EH (cell line): ENCODE measurements around the gene PTGR3.
A peak's percentile ranks its signal among the peaks of the same experiment; 100 is the strongest.
"Not testable (repeated sequence)": the region's sequence is repeated elsewhere in the genome, so short reads cannot be mapped to it uniquely, and the experiment has no call there.

Source experiments
- DNase-seq: peaks from one replicate; pipeline ENCODE4 v3.0.0-alpha.2; 2015; ENCODE audit warnings: low read depth

The PTGR3 gene

DNA sequence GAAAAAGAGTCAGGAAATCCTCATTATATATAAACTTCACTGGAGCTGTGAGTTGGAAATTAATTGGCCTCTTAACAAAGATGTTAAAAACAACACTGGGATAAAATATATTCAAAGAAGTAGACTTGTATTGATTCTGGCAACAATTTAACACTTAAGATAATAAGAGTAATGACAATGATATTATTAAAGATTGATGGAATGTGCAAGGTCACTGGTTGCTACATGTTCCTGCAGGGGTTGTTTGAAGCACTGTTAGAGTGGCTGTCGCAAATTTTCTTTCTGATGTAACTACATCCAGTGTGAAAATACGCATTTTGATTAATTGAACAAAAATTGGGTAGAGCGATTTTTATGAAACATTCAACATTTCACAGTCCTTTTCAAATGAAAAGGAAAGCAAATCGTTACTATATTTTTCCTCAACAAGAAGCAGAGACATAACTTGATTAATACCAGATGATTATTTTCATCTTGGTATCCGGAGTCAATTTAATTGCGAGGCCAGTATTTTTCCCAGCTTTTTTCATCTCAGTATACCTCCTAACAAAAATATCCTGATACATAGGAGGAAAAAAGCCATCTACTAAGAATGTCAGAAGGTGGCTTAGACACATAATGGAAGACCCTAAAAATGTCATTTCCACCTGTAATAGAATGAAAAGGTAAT is 6.1 kb downstream of the PTGR3 start:
- DNase-seq: peak; percentile 51

DNA sequence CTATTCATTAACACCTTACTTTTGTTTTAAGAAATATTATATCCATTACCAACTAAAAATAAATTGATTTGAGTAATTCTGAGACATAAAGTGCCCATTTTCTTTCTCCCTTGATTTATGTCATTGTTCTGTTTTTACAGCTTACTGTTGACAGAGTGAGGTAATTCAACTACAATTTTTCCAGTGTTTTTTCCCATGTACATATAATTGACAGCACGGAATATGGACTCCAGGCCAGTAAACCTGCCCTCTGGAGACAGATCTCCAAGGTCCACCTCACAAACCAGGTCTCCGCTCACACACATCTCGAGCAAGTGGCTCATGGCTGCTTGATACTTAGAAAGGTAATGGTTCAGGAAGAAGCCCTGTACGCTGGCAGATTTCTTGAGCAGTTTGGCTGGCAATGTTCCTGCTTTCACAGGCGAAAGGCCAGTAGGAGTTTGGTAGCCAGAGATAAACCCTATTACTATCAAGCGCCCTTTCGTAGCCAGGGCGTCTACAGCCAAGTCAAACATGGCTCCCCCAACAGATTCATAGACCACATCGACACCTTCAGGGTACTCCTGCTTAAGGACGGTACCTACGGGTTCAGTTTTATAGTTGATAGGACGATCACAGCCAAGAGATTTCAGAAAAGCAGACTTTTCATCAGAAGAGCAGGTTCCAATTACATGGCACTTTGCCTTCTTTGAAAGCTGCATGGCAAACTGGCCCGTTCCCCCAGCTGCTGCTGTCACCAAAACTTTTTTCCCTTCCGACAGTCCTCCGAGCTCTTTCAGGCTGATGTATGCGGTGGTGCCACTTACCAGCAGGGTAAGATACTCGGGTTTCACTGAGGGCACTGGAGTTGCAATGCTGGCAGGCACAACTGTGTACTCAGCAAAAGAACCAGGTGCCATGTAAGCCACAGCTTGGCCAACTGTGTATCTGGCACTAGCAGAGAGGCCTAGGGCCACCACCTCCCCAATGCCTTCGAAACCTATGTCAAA is 7.4 kb downstream of the PTGR3 start:
- DNase-seq: peak; percentile 48

DNA sequence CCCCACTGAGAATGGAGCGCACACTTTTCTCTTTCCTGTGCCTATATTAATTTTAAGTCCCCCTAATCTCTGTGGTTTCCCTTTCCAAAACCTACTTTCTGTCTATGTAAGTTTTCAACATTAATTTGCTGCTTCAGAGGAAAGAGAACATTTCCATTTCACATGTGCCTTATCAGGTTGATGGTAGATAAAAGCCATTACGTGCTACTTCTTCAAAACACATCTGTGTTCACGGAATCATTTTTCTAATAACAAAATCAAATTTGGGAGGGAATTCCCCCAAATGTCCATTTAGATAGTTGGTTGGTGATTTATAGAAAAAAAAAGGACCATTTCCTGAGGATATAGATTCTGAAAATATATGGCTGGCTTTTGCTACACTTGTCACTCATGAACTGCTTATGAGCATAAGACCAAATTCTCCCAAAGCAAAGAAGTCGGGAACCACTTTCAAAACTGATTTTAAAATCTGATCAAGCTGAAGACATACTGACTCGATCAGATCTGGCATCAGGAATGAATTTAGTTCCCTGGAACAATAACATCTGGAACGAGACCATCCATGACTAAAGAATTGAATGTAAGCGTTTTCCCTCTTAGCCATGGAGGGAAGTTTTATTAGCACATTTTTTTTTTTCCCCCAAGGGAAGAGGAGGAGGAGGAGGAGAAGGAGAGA is 8.2 kb downstream of the PTGR3 start:
- peak; percentile 59 for DNase-seq

DNA sequence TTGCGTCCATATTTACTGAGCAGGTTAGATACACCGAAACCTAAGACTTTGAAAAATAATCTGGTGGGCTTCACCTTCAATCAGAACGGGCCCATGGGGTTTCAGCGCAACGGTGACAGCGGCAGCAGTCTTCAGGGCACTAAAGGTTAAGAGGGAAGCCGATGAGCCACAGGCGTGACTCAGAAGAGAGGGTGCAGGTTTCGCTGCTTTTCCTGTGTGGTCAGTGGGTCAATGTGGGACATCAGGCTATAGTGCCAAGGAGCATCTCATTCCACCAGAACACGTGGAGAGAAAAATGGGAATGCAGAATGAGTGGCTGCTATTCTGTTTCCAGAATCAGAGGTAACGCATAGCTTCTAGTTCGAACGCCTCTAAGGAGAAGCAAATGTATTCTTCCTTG is 8.9 kb downstream of the PTGR3 start:
- peak; percentile 82 for DNase-seq

DNA sequence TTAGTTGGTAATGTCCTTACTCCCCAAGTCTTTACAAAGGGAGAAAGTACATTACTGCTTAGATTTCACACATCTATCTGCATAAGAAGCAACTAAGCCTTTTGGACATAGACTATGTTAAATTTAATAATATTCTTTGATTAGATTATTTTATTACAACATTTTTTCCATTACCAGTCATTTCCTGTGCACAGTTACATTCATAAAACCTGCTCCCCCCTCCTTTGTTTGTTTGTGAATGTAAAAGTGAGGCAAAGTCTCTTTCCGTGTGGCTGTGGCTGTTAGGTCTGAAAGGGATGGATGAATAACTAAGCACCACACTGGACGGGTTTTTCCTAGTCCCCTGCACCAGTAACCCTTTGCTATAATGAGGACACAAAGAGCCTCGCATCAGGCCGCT is 9.6 kb downstream of the PTGR3 start:
- peak; percentile 50 for DNase-seq

DNA sequence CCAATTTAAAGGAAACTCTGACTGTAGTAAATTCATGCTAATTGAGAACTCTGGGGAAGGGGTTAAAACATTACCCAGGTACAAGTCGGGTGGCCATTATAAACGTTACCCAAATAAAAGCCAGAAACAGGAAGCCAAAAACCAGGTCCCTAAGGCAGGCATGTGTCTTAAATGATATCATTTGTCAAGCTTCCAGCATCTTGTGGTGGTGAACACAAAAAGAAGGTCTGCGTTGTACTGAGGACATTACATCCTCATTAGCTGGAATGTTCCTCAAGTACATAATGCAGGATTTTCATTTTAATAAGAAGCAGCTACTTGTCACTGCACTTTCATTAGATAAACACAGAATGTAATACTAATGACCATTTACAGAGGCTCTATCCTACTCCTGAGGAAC is 10.9 kb downstream of the PTGR3 start:
- peak; percentile 78 for DNase-seq

DNA sequence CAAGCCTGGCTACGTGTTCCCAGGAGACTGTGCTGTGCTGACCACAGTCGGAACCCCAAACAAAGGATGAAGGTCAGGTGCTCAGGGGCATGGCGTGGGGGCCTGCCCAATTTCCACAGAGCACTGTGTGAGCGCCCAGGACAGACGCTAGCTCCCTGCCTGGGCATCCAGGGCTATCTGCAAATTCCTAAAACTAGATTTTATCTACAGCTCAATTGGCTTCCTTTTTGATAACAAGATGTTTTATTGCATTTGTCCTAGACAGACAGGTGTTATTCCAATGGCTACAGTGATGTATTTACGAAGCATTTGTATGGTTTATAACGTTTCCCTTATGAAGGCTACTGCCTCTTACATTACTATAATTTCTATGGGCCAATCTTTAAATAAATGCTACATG is 16.0 kb downstream of the PTGR3 start:
- no peak for DNase-seq

DNA sequence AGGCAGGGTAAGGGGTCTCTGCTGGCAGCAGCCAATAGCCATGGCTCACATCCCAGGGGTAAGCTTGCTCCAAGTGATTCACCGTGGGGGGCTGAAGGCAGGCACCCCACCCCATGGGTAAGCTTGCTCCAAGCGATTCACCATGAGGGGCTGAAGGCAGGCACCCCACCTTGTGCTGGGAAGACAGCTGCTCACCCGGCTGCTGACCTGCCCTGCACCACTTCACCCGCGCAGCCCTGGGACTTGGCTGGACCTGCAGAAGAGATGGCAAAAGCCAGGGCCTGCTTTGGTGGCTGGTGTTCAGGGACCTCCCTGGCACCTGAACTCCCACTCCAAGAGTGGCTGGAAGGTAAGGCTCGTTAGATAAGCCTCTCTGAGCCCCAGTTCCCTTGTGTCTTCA is 19.2 kb downstream of the PTGR3 start:
- DNase-seq: no peak

DNA sequence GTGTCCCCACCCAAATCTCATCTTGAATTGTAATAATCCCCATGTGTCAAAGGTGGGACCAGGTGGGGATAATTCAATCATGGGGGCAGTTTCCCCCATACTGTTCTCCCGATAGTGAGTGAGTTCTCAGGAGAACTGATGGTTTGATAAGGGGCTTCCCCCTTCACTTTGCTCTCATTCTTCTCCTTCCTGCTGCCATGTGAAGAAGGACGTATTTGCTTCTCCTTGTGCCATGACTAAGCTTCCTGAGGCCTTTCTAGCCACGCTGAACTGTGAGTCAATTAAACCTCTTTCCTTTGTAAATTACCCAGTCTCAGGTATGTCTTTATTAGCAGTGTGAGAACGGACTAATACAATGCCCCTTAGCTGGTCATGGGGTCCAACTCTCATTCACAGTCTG is 21.2 kb downstream of the PTGR3 start:
- DNase-seq: not testable (repeated sequence)

DNA sequence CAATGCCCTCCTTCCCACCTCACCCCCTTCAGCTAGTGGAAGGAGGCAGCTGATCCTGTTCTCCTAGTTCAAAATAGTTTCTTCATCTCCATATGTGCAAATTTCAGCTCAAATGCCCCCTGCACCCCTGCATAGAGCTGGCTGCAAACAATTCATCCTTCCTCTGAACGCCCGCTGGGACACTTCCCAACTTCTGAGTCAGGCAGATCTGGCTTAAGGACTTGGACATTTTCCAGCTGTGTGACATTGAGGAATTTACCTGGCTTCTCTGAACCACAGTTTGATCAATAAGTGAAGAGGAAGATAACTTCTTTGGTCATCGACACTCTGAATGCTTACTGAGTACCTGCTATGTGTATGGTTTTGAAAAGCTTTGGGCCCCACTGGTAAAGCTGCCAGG is 23.5 kb downstream of the PTGR3 start:
- no peak for DNase-seq

DNA sequence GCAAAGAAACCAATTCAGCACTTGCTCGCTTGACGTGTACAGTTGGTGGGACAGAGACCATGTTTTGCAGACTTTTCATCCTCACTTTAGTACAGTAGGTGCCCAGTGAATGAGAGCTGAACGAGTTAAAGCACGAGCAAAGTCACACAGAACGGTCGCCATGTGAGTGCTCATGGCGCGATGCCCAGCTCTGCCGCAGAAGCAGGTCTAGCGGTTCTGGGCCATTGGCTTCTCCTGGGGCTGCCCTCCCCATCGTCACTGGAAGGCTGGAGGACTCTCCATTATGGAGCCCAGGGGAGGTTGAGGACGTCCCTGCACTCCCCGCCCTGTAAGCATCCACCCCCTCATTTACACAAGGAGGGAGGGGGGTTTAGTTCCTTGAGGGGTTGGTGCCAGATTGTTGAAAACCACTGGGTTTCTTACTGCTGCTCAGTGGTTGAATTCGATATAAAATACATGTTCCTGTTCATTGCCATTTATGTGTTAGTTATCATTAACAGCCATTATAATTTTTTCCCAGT is 24.9 kb downstream of the PTGR3 start:
- no peak for DNase-seq

DNA sequence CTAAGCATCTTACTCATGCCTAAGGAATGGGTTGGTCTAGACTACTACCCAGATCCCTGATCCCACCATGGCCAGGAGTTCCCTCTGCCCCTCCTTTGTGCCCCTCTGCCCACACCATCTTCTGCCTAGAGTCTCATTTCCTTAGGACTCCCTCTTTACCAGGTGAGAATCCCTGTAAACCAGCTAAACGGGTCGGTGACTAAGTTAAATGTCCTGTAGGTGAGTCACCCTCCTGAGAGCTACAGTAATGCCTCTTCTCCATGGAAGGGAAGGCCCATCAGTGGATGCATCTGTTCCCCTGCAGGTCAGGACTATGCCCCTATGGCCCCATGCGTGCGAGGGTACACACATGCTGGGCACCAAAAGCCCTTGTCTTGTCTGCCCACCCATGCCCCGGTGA is 25.4 kb downstream of the PTGR3 start:
- peak; percentile 19 for DNase-seq

DNA sequence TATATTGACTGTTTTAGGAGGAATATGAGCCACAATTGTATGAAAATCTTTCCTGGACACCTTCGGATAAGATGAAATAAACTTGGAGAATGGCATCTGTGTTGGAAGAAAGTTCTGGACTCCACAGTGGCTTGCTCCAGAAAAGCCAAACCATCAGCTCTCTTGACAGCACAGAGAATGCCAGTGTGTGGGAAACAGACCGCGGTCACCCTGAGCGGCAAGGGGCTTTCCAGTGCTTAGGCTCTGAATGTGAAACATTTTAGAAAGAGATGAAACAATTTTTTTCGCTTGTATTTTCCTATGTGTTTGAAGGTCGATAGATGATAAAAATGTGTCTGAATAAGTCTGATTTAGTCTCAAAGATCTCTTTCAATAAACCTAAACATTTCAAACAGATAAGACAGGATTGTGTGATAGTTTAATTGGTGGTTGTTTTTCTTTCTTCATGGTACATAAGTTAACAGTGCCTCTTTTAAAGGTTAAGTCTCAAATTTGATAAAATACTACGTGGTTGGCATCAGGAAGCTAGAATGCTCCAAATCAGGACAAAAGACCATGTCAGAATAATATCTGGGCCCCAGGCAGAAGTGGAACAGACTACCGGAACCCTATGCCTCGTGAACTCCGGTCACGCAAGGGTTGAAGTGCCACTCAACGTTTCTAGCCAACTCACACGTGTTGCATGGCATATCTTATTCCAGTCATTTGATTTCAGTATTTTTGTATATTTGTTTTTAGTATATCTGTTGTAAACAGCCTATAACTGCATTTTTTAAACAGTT is 28.9 kb downstream of the PTGR3 start:
- no peak for DNase-seq

DNA sequence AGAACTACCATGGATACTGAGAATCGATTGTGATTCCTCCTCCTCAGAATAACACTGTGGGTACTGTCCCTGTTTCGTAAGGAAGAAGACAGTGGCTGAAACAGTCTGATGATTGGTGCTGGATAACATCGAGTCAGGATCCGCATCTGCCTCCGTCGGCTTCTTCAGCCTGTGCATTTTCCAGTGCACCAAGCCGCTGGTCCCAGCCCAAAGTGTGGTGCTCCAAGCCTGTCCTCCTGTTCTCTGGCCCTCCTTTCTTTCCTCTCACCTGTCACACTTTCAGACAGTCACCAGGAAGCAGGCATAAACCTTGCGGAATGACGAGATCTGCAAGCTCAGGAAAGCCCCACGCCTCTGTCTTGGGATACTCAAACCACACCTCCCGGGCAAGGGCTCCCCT is 30.6 kb downstream of the PTGR3 start:
- DNase-seq: no peak

DNA sequence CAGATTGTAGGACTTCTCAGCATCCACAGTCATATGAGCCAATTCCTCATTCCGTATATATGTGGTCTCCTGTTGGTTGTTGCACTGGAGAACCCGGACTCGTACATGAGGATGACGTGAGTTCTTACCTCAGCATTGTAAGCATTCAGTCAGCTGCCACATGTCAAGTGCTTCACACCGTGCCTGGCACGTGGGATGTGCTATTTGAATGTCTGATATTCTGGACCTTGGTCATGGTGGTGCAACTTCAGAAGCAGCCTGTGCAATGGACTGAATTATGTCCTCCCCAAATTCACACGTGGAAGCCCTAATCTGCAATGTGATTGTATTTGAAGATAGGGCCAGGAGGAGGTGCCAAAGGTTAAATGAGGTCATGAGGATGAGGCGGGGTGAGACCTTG is 32.1 kb downstream of the PTGR3 start:
- DNase-seq: no peak

DNA sequence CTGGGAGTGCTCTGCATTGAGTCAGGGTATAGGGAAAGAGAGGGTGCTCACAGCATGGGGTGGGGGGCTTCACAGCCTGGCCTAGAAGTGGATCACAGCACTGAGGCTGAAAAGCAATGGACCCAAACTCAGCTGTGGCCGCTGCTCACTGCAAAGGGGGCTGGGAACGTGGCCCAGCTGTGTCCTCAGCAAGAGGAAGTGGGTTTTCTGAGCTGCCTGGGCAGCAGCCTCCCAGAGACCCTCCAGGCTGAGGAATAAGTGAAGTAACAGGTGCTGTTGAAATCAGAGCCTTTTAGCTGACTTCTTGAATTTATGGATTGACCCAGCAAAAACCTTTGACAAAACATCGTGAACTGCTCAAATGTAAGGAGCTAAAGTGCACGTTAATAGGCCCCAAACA is 35.2 kb downstream of the PTGR3 start:
- DNase-seq: no peak

DNA sequence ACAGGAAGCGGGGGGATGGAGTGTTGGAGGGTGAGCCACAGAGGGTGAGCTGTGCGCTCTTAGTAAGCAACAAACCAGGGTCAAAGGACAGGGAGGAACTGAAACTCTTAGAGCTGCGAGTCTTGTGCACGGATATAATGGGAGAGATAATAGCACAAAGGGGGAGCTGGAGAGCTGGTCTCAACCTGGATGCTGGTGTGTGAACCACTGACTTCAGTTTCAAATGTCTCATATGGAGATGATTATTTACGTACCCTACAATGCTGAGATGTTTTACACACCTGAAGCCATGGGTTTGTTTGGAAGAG is 35.9 kb downstream of the PTGR3 start:
- peak; percentile 13 for DNase-seq

DNA sequence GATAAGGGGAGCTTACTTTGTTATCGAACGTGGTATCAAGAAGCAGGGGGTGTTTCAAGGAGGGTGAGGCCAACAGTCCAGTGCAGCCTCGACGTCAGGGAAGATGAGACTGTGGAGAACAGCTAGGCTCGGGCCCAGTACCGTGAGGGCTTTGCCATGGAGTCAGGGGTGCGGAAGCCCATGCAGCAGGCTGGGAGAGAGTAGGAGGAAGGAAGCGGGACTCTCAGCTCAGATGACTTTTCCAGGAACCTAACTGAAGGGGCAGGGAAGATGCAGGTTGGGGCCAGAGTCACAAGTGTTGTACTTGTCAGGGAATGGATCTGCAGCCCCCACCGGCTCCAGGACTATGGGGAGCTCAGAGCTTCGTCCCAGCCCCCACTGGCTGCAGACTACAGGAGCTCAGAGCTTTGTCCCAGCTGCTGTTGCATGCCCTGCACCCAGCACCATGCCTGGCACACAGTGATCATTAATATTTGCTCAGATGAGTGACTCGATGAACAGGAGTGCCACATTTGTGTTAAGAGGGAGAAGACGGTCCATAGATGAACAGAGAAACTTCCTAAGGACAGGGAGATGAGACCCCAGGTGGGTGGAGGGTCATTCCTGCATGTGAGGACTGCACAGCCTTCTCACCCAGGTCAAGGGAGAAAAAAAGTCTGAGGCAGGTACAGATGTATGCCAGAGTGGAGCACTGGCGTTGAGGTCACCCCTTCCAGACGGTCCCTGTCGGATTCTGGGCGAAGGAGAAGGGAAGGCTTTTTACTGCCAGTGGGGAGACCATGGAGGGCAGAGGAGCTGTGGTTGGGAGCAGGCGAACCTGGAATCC is 36.4 kb downstream of the PTGR3 start:
- DNase-seq: no peak

DNA sequence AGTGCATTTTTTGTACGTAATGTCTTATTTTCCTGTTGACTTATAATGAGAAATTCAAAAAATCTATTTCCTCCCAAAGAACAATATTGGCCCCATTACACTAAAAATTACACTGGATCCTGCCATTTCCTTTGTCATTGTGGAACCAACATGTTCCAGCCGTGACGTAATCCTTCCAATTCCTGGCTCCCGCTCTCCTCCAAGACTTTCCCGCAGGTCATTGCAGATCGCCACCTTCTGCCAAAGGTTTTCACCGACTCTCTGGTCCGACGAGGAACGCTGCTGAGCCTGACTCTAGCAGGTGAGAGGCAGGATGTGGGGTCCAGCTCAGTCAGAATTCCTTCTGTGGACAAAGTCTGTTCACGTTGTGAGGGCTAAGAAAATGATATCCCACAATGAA is 38.0 kb downstream of the PTGR3 start:
- no peak for DNase-seq

DNA sequence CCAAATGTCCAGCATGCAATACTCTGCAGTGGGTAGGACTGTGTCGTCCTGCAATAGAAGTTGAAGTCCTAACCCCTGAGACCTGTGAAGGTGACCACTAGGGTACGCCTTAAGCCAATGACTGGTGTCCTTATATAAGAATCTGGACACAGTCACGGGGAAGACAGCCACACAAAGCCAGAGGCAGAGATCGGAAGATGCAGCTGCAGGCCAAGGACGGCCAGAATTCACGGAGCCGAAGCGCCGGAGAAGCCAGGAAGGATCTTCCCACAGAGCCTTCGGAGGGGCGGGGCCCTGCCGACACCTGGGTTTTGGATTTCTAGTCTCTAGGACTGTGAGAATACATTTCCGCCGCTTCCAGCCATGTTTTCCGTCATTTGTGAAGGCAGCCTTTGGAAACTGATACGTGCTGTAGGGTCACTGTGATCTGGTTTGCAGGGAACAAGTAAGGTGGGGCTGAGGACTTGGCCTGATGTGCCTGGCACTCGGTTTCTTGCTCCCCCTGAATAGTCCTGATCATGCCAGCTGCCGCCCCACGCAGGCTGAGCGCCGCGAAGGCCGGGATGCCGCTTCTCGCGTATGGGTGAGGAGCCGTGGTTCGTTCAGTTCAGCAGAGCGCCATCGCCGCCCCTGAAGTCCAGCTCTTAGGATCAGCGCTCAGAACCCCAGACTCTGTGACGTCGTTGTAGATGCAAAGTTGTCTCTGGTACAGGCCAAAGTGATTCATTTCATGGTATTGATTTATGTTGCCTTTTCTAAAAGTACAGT is 38.7 kb downstream of the PTGR3 start:
- no peak for DNase-seq
